Left ventricle myocardium superior (tissue), 1 donor: ENCODE data around the gene TENM4. TPM values are rescaled to one million over a fixed set of nuclear protein-coding genes. Genes with fewer than 3 reads are reported as not detected.

Experiments
- ATAC-seq: fragments of 200-7000 bp; cut with Tn5 transposase; one replicate; pipeline ENCODE4 v1.9.1; 2020; ENCODE audit warnings: mild to moderate bottlenecking, moderate library complexity
- DNase-seq: peaks from one replicate; pipeline ENCODE4 v3.0.0-alpha.2; 2020
- intact Hi-C: fragments of 100-400 bp; cut with micrococcal nuclease; formaldehyde crosslinking; loops from one replicate; pipeline ENCODE4 v1.11.0; 2022
- total RNA-seq: library from RNA; stranded (reverse); fragmentation: NEBNext Ultra II Directional; extraction: Animal tissue kit (Norgen Biotek cat#: 25700); gene quantifications from one replicate; pipeline ENCODE4 v1.2.1, GENCODE V29; 2021
- donor health status: DM: no; HTN: yes; CAD: no; lungs with severe emphysema.

TENM4 gene
- total RNA-seq, 1 donor from 2014 or later = 0.40 TPM

DNA sequence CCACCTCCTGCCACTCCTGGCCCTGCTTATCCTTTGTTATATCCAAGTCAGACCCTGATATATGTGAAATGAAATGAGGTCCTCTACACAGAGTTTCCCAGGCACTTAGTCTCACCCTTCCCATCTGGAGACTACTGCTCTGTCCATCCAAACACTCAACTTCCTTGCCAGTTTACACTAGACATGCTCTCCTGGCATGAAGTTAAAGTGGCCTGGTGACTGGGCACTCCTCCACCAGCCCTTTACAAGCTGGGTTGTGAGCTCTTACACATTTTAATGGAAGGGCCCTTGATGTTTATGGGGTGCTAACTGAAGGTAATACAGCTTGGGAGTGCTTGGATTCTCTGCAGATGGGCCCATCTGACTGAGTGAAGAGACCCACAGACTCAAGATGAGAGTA, 650.0 kb downstream of the TENM4 start:
- intact Hi-C loops = no loop called here
- ATAC-seq (peak; percentile 71), DNase-seq (peak; percentile 36)

GRCh38 chr11:78789375-78789774, 651.5 kb downstream of the TENM4 start:
- DNase-seq = no peak
- intact Hi-C loops = no loop called here
- ATAC-seq = no peak

GRCh38 chr11:78788533-78788932, 652.3 kb downstream of the TENM4 start:
- intact Hi-C loops = no loop called here
- DNase-seq = no peak
- no peak for ATAC-seq

DNA sequence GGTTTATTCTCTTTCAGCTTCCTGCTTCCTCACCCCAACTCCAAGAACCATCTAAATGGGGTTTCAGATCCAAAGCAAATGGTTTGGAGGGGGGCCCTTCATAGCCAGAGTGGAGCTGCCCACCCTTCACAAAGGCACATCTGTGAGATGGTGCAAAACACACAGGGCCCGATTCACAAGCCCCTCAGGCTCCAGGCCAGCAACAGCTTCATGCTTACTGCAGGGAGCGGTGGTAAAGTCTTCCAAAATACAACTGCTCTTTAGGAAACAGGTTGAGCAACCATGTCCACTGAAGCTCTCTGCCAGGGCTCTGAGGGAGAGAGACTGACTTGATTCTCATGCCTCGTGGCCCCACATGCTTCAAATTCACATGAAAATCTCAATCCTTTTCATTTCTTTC, 653.1 kb downstream of the TENM4 start:
- ATAC-seq (no peak), DNase-seq (no peak)
- intact Hi-C loops = no loop called here

- intact Hi-C loops = no loop called here
- DNase-seq = no peak
- no peak for ATAC-seq
Measured at GRCh38 chr11:78786746-78787145, 654.1 kb downstream of the TENM4 start.

- ATAC-seq = no peak
- intact Hi-C loops = no loop called here
- DNase-seq = no peak
Measured at GRCh38 chr11:78786086-78786485, 654.7 kb downstream of the TENM4 start.

DNA sequence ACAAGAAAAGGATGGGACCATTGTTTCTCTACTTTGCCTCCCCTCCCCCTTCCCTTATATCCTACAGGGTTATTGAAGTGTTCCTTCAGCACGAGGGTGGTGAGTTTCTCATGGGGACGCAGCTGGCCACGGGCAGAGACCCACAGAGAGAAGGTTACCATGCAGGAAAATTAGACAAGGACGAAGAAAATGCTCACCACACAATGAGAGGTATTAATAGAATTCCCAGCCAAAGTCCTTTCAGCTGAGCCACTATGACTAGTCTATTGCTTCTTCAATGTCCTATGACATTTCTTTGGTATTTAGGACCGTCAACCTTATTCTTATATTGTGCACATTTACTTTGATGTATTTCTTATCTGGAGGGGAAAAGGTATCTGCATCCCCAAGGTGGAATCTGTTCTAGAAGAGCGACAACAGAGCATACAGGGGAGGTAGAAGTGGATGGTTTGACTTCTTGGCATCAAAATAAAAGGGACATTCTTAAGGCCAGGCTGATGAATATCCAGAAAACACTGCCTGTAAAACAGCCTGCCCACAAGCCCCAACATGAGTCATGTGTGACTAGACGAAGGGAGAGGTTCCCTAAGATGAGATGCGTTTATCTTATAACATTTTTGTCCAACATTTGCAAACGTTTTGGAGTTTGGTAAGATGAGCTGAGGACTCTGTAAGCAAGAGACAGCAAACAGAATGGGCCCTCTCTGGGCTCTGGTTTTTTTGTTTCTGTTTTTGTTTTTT, 656.3 kb downstream of the TENM4 start:
- DNase-seq (no peak), ATAC-seq (no peak)
- intact Hi-C loops = no loop called here

DNA sequence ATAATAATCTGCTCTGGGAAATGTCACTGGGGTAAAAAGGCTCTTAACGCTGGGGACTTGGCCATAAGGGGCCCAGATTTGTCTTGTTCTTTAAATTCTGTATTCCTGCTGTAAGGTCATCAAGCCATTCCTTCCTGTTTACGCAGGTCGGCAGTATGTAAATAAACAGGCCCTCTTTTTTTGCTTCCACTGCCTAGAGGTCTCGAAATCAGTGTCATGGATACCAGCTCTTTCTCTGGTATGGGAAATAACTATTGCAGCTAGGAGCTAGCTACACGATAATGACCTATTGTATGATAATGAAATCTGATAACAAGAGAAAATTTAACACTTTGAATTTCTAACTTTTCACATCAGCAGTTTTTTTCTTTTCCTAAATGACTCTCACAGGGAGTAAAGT, 657.0 kb downstream of the TENM4 start:
- no peak for ATAC-seq
- DNase-seq = no peak
- intact Hi-C loops = no loop called here

DNA sequence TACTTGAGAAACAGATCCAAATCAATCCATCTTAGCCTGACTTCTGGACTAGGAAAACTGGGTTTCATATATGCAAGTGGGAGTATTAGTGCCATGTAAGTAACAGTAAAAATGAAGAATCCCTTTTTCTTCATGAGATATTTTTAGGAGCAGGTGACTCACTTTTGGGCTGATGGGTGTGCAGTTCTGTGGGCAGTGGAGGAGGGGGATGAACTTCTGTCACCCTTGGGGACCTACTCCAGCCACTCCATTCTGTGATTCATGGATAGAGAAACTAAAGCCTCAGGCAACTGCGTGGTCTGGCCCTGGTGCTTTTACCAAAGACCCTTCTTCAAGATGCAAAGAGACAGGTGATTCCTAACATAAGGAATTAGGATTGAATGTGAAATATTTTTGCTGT, 657.5 kb downstream of the TENM4 start:
- no peak for DNase-seq

GRCh38 chr11:78782725-78783124, 658.1 kb downstream of the TENM4 start:
- DNase-seq (no peak), ATAC-seq (no peak)
- intact Hi-C loops = no loop called here

More for the DNA sequence above, 657.5 kb downstream of the TENM4 start:
- ATAC-seq = no peak
- intact Hi-C loops = no loop called here

- intact Hi-C loops = no loop called here
- ATAC-seq = no peak
- no peak for DNase-seq
Measured at GRCh38 chr11:78780889-78781288, 659.9 kb downstream of the TENM4 start.

- ATAC-seq (no peak), DNase-seq (no peak)
- intact Hi-C loops = no loop called here
Measured at GRCh38 chr11:78773492-78773891, 667.3 kb downstream of the TENM4 start.

- ATAC-seq (no peak), DNase-seq (no peak)
- intact Hi-C loops = no loop called here
Measured at GRCh38 chr11:78773077-78773476, 667.8 kb downstream of the TENM4 start.

GRCh38 chr11:78772186-78772585, 668.6 kb downstream of the TENM4 start:
- DNase-seq (no peak), ATAC-seq (no peak)
- intact Hi-C loops = no loop called here

- DNase-seq (no peak), ATAC-seq (no peak)
- intact Hi-C loops = no loop called here
Measured at GRCh38 chr11:78770931-78771330, 669.9 kb downstream of the TENM4 start.

DNA sequence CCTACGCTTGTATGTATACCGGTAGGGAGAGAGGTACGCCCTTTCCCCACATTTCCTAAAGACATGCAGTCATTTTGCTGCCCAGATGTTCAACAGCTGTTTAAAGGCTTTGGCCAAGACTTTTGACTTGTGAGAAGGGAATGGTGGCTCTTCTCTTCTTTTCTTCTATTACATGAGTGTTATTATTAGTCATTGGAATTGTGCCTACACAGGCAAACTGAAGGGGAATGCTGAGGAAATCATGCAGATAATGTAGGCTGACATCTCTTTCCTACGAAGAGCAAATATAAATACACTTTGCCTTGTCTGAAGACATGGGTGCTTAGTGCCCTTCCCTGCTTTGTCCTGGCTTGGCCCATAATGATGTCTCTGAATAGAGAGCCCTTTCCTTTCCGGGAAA, 671.9 kb downstream of the TENM4 start:
- intact Hi-C loops = no loop called here
- DNase-seq = no peak
- no peak for ATAC-seq

GRCh38 chr11:78768345-78768744, 672.5 kb downstream of the TENM4 start:
- DNase-seq (no peak), ATAC-seq (peak; percentile 27)
- intact Hi-C loops = no loop called here

DNA sequence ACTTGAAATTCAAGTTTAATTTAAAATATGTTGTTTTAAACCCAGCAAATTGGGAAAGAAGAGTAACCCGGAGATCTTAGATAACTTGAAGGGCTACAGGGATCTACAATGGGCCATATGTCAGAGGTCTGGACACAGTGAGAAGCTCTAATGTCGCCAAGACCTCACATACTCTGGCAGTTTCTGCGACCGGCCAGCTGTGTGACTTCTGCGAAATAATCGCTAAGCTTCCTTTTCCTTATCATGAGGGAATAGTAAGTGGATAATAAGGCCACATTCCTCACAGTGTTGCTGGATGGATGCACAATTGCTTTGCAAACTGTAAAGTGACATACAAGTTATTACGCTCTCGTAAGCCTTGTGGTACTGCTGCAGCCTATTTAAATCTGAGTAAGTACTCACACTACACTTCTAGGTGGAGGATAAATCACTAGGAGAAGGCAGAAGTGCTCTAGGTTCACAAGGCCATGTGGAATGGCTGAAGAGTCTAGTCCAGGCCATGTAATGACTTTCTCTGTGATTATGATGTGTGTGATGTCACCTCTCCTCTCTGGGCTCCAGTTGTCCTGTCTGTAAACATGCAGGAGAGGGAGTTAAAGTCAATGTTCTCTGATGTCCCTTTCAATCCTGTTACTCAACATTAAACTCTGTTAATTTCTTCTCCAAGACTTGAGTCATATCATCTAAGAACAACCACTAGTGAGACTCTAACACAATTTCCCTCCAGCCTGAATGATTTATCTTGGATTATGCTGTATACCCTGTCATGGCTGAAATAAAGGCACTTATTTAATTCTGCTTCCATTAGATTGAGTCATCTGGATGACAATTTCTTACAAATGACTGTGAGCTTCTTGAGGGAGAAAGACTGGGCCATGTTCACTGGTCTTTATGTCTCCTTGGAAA, 673.5 kb downstream of the TENM4 start:
- DNase-seq (no peak), ATAC-seq (peak; percentile 59)
- intact Hi-C loops = no loop called here

GRCh38 chr11:78764946-78765345, 675.9 kb downstream of the TENM4 start:
- DNase-seq (no peak), ATAC-seq (no peak)
- intact Hi-C loops = no loop called here

DNA sequence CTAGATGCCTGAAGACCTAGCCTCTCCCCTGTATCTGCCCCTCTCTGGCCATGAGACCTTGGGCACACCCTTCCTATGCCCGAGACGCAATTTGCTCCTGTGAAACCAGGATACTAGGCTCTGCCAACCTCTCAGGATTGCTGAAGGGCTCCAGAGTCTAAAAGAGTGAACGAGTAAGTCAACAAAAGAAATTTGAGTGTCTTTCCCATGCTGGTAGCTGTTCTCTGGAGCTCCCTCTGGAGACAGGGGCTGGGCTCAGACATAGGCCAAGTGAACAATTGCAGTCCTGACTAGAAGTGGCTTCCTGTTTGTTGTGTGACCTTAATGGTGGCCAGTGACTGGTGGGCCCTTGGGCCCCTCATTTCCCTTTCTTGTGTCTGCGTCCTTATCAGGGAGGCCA, 677.2 kb downstream of the TENM4 start:
- no peak for DNase-seq
- intact Hi-C loops = no loop called here

GRCh38 chr11:78762105-78762504, 678.7 kb downstream of the TENM4 start:
- intact Hi-C loops = no loop called here
- no peak for DNase-seq
- ATAC-seq = peak; percentile 74

More for the DNA sequence above, 677.2 kb downstream of the TENM4 start:
- no peak for ATAC-seq
